A673 (cell line): Measurements from ENCODE around the gene ZHX3.

Source experiments
- CTCF ChIP-seq: fragments of 300-800, 200-600 bp; sonication (generic); conservative IDR thresholded peaks from 2 replicates; pipeline ENCODE4 v1.5.1; 2017; ENCODE audit warnings: low read depth, mild to moderate bottlenecking, antibody characterized with exemption, low read length, moderate library complexity, mixed read lengths
- EZH2 ChIP-seq: fragments of 200-600 bp; sonication (generic); IDR thresholded peaks from 2 replicates; pipeline ENCODE4 v1.6.1; 2017; ENCODE audit warnings: borderline replicate concordance, low read depth, mild to moderate bottlenecking, mixed read lengths, antibody characterized with exemption, low read length; ENCODE audit not compliant: poor library complexity, severe bottlenecking

- TF ChIP-seq CTCF (no peak), EZH2 (no peak)
Observed at GRCh38 chr20:41145821-41146620, 171.5 kb downstream of the ZHX3 start.
